ENCODE results near the gene VOPP1. TPM values are rescaled to one million over a fixed set of nuclear protein-coding genes. Genes with fewer than 3 reads are reported as not detected.

VOPP1 gene
- total and polyA plus RNA-seq, 9 of the 15 experiments (the other 6 are each of a cell fraction or from before 2014, with no cell fraction given) = 8.2 to 45.8 (median 31.2) TPM

DNA sequence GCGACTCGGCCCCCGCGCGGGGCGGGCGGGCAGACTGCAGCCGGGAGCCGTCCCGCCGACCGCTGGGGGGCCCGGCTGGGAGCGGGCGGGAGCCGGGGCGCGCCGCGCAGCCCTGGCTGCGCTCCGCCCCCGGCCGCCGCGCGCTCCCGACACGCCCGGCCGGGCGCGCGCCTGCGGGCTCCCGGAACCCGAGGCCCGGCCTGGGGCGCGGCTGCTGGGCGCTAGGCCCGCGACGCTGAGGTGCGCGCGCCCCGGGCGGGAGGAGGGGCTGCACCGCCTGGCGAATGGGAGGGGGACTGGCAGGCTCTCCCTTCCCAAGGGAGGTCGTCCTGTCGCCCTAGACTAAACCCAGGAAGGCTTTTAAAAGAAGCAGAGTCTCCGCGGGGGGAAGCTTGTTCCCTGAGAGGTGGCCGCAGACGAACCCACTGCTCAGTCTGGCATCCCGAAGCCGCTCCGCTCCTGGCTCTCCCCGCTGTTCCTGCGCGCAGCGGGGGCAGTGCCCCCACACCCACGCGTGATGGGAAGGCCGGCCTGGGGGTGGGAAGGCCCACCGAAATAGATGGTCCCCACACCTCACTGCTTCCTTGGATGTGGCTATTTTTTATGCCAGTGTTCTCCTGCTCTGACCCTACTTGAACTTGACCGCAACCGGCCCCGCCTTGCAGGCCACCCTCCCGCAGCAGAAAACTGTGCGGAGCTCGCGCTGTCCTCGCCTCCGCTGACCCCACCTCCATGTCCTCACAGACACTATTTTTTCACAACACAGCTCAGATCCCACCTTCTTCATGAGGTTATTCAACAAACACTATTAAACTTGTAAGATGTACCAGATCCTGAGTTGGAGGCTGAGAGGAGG, at the start of gene VOPP1 (continued):
- TF ChIP-seq, protein P1, sequence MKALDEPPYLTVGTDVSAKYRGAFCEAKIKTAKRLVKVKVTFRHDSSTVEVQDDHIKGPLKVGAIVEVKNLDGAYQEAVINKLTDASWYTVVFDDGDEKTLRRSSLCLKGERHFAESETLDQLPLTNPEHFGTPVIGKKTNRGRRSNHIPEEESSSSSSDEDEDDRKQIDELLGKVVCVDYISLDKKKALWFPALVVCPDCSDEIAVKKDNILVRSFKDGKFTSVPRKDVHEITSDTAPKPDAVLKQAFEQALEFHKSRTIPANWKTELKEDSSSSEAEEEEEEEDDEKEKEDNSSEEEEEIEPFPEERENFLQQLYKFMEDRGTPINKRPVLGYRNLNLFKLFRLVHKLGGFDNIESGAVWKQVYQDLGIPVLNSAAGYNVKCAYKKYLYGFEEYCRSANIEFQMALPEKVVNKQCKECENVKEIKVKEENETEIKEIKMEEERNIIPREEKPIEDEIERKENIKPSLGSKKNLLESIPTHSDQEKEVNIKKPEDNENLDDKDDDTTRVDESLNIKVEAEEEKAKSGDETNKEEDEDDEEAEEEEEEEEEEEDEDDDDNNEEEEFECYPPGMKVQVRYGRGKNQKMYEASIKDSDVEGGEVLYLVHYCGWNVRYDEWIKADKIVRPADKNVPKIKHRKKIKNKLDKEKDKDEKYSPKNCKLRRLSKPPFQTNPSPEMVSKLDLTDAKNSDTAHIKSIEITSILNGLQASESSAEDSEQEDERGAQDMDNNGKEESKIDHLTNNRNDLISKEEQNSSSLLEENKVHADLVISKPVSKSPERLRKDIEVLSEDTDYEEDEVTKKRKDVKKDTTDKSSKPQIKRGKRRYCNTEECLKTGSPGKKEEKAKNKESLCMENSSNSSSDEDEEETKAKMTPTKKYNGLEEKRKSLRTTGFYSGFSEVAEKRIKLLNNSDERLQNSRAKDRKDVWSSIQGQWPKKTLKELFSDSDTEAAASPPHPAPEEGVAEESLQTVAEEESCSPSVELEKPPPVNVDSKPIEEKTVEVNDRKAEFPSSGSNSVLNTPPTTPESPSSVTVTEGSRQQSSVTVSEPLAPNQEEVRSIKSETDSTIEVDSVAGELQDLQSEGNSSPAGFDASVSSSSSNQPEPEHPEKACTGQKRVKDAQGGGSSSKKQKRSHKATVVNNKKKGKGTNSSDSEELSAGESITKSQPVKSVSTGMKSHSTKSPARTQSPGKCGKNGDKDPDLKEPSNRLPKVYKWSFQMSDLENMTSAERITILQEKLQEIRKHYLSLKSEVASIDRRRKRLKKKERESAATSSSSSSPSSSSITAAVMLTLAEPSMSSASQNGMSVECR (CRISPR knock-in tag; IDR thresholded peaks at IDR 0.05) = peak; percentile 56; the same call in 1 of the 2 replicates
- TF ChIP-seq ZNF695 (CRISPR knock-in tag; IDR thresholded peaks at IDR 0.05) (no peak), MAZ (CRISPR knock-in tag; conservative IDR thresholded peaks at IDR 0.05 in 1 of 2, IDR thresholded peaks at IDR 0.05 in 1 of 2) (peak; percentile 58 to 78), DNMT1 (IDR thresholded peaks at IDR 0.05) (no peak), ELF1 (tag; IDR thresholded peaks at IDR 0.05) (no peak), ZKSCAN8 (CRISPR knock-in tag; IDR thresholded peaks at IDR 0.05) (no peak), PHB (CRISPR knock-in tag; IDR thresholded peaks at IDR 0.05) (no peak), EHMT2 (IDR thresholded peaks at IDR 0.05) (no peak), HMG20B (CRISPR knock-in tag; IDR thresholded peaks at IDR 0.05) (no peak), HNRNPL (IDR thresholded peaks at IDR 0.05; ENCODE audit: low read depth, low read length) (no peak), MYC (IDR thresholded peaks at IDR 0.05; ENCODE audit: low read depth, low read length) (peak; percentile 13; the same call in 1 of the 2 replicates), MYC (CRISPR knock-in tag; IDR thresholded peaks at IDR 0.05; ENCODE audit: borderline replicate concordance, low read depth) (no peak), SLC30A9 (CRISPR knock-in tag; IDR thresholded peaks at IDR 0.05) (no peak)
- TF ChIP-seq, protein P2, sequence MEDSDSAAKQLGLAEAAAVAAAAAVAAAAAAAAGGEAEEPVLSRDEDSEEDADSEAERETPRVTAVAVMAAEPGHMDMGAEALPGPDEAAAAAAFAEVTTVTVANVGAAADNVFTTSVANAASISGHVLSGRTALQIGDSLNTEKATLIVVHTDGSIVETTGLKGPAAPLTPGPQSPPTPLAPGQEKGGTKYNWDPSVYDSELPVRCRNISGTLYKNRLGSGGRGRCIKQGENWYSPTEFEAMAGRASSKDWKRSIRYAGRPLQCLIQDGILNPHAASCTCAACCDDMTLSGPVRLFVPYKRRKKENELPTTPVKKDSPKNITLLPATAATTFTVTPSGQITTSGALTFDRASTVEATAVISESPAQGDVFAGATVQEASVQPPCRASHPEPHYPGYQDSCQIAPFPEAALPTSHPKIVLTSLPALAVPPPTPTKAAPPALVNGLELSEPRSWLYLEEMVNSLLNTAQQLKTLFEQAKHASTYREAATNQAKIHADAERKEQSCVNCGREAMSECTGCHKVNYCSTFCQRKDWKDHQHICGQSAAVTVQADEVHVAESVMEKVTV (CRISPR knock-in tag; IDR thresholded peaks at IDR 0.05) = no peak
- TF ChIP-seq, protein P3, sequence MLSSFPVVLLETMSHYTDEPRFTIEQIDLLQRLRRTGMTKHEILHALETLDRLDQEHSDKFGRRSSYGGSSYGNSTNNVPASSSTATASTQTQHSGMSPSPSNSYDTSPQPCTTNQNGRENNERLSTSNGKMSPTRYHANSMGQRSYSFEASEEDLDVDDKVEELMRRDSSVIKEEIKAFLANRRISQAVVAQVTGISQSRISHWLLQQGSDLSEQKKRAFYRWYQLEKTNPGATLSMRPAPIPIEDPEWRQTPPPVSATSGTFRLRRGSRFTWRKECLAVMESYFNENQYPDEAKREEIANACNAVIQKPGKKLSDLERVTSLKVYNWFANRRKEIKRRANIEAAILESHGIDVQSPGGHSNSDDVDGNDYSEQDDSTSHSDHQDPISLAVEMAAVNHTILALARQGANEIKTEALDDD (IDR thresholded peaks at IDR 0.05) = no peak
- TF ChIP-seq, protein P4, sequence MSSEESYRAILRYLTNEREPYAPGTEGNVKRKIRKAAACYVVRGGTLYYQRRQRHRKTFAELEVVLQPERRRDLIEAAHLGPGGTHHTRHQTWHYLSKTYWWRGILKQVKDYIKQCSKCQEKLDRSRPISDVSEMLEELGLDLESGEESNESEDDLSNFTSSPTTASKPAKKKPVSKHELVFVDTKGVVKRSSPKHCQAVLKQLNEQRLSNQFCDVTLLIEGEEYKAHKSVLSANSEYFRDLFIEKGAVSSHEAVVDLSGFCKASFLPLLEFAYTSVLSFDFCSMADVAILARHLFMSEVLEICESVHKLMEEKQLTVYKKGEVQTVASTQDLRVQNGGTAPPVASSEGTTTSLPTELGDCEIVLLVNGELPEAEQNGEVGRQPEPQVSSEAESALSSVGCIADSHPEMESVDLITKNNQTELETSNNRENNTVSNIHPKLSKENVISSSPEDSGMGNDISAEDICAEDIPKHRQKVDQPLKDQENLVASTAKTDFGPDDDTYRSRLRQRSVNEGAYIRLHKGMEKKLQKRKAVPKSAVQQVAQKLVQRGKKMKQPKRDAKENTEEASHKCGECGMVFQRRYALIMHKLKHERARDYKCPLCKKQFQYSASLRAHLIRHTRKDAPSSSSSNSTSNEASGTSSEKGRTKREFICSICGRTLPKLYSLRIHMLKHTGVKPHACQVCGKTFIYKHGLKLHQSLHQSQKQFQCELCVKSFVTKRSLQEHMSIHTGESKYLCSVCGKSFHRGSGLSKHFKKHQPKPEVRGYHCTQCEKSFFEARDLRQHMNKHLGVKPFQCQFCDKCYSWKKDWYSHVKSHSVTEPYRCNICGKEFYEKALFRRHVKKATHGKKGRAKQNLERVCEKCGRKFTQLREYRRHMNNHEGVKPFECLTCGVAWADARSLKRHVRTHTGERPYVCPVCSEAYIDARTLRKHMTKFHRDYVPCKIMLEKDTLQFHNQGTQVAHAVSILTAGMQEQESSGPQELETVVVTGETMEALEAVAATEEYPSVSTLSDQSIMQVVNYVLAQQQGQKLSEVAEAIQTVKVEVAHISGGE (CRISPR knock-in tag; IDR thresholded peaks at IDR 0.05) = peak in 1 of 3 experiments; percentile 46; a peak in 1 of 6 replicates
